Loucy (cell line): ENCODE results near the gene PPCS.

ENCODE experiments used
- H2AFZ ChIP-seq: fragments of 200-600 bp; sonication (generic); 2 replicates; pipeline ENCODE4 v1.6.0; 2016; ENCODE audit warnings: antibody characterized with exemption, mild to moderate bottlenecking, low read length, moderate library complexity
- H3F3A ChIP-seq: fragments of 200-600 bp; 2 replicates; pipeline ENCODE4 v1.6.0; 2016; ENCODE audit warnings: antibody characterized with exemption, low read depth, mild to moderate bottlenecking
- H3K27me3 ChIP-seq: fragments of 200-600 bp; sonication (generic); 2 replicates; pipeline ENCODE4 v1.6.1; 2014; ENCODE audit warnings: low read length, mild to moderate bottlenecking; ENCODE audit not compliant: insufficient read depth, poor library complexity, severe bottlenecking
- H3K36me3 ChIP-seq: fragments of 200-600 bp; sonication (generic); 2 replicates; pipeline ENCODE4 v1.6.1; 2016; ENCODE audit warnings: low read length; ENCODE audit not compliant: insufficient read depth
- H3K4me1 ChIP-seq: fragments of 200-600 bp; sonication (generic); 2 replicates; pipeline ENCODE4 v1.5.1; 2014; ENCODE audit warnings: low read length, mild to moderate bottlenecking; ENCODE audit not compliant: insufficient read depth, poor library complexity, severe bottlenecking
- H3K4me2 ChIP-seq: fragments of 200-600 bp; sonication (generic); 2 replicates; pipeline ENCODE4 v1.6.0; 2014; ENCODE audit warnings: antibody characterized with exemption, low read length, low read depth, mild to moderate bottlenecking; ENCODE audit not compliant: poor library complexity, severe bottlenecking
- H3K4me3 ChIP-seq: fragments of 200-600 bp; sonication (generic); 2 replicates; pipeline ENCODE4 v1.5.1; 2014; ENCODE audit warnings: low read length, mild to moderate bottlenecking, mixed read lengths; ENCODE audit not compliant: poor library complexity, severe bottlenecking
- H3K79me2 ChIP-seq: fragments of 200-600 bp; sonication (generic); 2 replicates; pipeline ENCODE4 v1.6.1; 2014; ENCODE audit warnings: low read length; ENCODE audit not compliant: insufficient read depth
- H3K9ac ChIP-seq: fragments of 200-600 bp; sonication (generic); 2 replicates; pipeline ENCODE4 v1.6.0; 2014; ENCODE audit warnings: mild to moderate bottlenecking, low read depth, low read length, moderate library complexity; ENCODE audit not compliant: poor library complexity, severe bottlenecking
- H3K9me2 ChIP-seq: fragments of 200-600 bp; sonication (generic); replicated peaks from 2 replicates; pipeline ENCODE4 v1.6.1; 2016; ENCODE audit warnings: low read depth, low read length, mixed read lengths
- H3K9me3 ChIP-seq: fragments of 200-600 bp; sonication (generic); 2 replicates; pipeline ENCODE4 v1.6.1; 2014; ENCODE audit warnings: mild to moderate bottlenecking, antibody characterized with exemption, low read length, low read depth; ENCODE audit not compliant: insufficient read depth
- H4K20me1 ChIP-seq: fragments of 200-600 bp; sonication (generic); 2 replicates; pipeline ENCODE4 v1.6.0; 2014; ENCODE audit warnings: antibody characterized with exemption, low read length, mild to moderate bottlenecking; ENCODE audit not compliant: insufficient read depth, poor library complexity, severe bottlenecking
- EZH2phosphoT487 ChIP-seq: fragments of 200-600 bp; IDR thresholded peaks from 2 replicates; pipeline ENCODE4 v1.6.1; 2018; ENCODE audit warnings: antibody characterized with exemption, mild to moderate bottlenecking, moderate library complexity, borderline replicate concordance
- TF ChIP-seq, protein P1 (sequence below): fragments of 200-600 bp; sonication (generic); conservative IDR thresholded peaks from 2 replicates; pipeline ENCODE4 v1.5.1; 2014; ENCODE audit warnings: mild to moderate bottlenecking, antibody characterized with exemption, low read length

The PPCS gene

DNA sequence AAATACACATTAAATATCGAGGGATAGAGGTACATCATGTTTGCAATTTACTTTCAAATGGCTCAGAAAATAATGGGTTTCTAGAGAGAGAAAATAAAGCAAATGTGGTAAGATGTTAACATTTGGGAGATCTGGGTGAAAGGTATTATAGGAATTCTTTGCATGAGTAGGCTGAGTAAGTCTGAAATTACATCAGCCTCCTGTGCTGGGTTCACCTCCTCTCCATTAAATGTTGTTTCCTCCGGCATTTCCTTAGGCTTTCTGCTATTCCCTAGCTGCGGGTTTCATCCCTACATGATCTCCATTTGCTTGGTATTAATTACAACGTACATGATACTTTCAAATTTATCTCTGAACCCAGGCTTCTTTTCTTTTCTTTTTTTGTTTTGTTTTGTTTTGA, 32.1 kb upstream of the PPCS start:
- Histone ChIP-seq H3F3A (no peaks in the 10 kb centered on the region), H3K9ac (no peak overlapping the region), H3K4me3 (no peak overlapping the region), H3K79me2 (no peaks in the 10 kb centered on the region), H3K9me2 (no peaks in the 10 kb centered on the region), H3K27me3 (no peaks in the 10 kb centered on the region), H3K36me3 (no peaks in the 10 kb centered on the region), H3K4me2 (no peak overlapping the region), H3K4me1 (no peaks in the 10 kb centered on the region), H2AFZ (no peak overlapping the region), H4K20me1 (no peaks in the 10 kb centered on the region), H3K9me3 (no peaks in the 10 kb centered on the region)
- TF ChIP-seq EZH2phosphoT487: no peak
- TF ChIP-seq, protein P1, sequence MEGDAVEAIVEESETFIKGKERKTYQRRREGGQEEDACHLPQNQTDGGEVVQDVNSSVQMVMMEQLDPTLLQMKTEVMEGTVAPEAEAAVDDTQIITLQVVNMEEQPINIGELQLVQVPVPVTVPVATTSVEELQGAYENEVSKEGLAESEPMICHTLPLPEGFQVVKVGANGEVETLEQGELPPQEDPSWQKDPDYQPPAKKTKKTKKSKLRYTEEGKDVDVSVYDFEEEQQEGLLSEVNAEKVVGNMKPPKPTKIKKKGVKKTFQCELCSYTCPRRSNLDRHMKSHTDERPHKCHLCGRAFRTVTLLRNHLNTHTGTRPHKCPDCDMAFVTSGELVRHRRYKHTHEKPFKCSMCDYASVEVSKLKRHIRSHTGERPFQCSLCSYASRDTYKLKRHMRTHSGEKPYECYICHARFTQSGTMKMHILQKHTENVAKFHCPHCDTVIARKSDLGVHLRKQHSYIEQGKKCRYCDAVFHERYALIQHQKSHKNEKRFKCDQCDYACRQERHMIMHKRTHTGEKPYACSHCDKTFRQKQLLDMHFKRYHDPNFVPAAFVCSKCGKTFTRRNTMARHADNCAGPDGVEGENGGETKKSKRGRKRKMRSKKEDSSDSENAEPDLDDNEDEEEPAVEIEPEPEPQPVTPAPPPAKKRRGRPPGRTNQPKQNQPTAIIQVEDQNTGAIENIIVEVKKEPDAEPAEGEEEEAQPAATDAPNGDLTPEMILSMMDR: no peak

DNA sequence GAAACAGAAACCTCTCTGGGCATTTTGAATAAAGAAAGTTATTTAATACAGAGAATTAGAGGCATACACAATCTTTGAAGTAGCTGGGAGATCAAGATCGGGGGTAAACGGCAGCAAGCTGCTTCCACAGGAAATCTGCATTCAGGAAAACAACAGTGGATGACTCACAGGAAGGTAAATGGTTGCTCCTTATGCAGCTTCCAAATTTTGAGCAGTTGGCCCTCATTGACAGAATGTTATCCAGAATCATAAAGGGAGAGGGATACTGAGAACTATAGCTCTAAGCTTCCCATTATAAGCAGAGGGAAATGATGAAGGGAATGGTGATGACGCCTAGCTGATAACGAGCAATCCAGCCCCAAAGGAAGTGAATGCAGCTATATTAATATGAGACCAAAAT, 29.1 kb upstream of the PPCS start:
- Histone ChIP-seq H3K79me2 (no peaks in the 10 kb centered on the region), H3K9me3 (no peaks in the 10 kb centered on the region), H3K36me3 (no peaks in the 10 kb centered on the region), H3K9ac (no peak overlapping the region), H3F3A (no peaks in the 10 kb centered on the region), H3K4me3 (no peak overlapping the region), H3K4me1 (no peaks in the 10 kb centered on the region), H4K20me1 (no peaks in the 10 kb centered on the region), H3K4me2 (no peak overlapping the region), H3K27me3 (no peaks in the 10 kb centered on the region), H2AFZ (no peak overlapping the region), H3K9me2 (no peaks in the 10 kb centered on the region)
- TF ChIP-seq, protein P1: no peak
- no peak for TF ChIP-seq EZH2phosphoT487

DNA sequence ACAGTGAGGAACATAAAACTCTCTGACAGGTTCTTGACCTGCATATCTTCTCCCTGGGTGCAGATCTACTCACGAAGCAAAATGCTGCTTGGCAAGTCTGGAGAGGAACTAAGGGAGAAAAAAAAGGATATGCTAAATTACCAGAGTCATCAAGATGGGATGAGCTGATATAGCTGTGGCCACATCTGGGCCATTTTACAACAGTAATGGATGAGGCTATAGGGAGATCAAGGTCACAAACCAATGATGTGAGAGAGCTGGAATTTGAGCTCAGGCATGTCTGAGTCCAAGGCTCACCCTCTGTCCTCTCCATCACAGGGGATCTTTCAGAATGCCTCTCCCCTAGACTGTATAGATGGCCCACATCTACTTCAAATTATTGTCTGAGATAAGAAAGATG, 26.7 kb upstream of the PPCS start:
- Histone ChIP-seq H3K36me3 (no peaks in the 10 kb centered on the region), H3K4me2 (no peak overlapping the region)

More for the DNA sequence above, 26.7 kb upstream of the PPCS start:
- Histone ChIP-seq H3F3A (no peaks in the 10 kb centered on the region), H4K20me1 (no peaks in the 10 kb centered on the region), H3K4me1 (no peaks in the 10 kb centered on the region), H3K9me2 (no peaks in the 10 kb centered on the region), H2AFZ (no peak overlapping the region), H3K9ac (no peak overlapping the region), H3K4me3 (no peak overlapping the region), H3K9me3 (no peaks in the 10 kb centered on the region), H3K79me2 (no peaks in the 10 kb centered on the region), H3K27me3 (no peaks in the 10 kb centered on the region)
- TF ChIP-seq, protein P1: no peak
- TF ChIP-seq EZH2phosphoT487: no peak
